ENCODE results near the gene COL16A1.

GRCh38 chr1:31651089-31651420 lies 52.8 kb downstream of the COL16A1 start:
- TF ChIP-seq CTCF (IDR thresholded peaks at IDR 0.05) (no peak), POLR2A (IDR thresholded peaks at IDR 0.05) (no peak)

Measured in sigmoid colon (tissue), 3 donors.